Psoas muscle (tissue), 8 donors: ENCODE data around the gene PHACTR3. TPM values are rescaled to one million over a fixed set of nuclear protein-coding genes. Genes with fewer than 3 reads are reported as not detected.

Experiments used
- ATAC-seq, 4 donors: fragments of 200-7000 bp; cut with Tn5 transposase; one replicate each; pipeline ENCODE4 v1.9.1; 2020; ENCODE audit warnings: moderate library complexity in 3 of 4, mild to moderate bottlenecking in 2 of 4
- DNase-seq, 2 donors: peaks; one replicate each; pipeline ENCODE4 v3.0.0-alpha.2; 2020
- H3K27ac ChIP-seq: fragments of 200-600 bp; one replicate; pipeline ENCODE4 v1.8.0; 2022
- H3K27me3 ChIP-seq, 3 donors: fragments of 200-600 bp in 1 of 3; one replicate each; pipeline versions ENCODE4 v1.6.1 to v1.8.0; 2013 to 2022; ENCODE audit warnings: low read length in 2 of 3, mild to moderate bottlenecking in 2 of 3, moderate library complexity in 1 of 3; ENCODE audit not compliant: insufficient read depth in 3 of 3
- H3K36me3 ChIP-seq, 2 donors: fragments of 200-600 bp in 1 of 2; one replicate each; pipeline versions ENCODE4 v1.6.1 to v1.8.0; 2013 to 2022; ENCODE audit warnings: low read depth in 1 of 2, mild to moderate bottlenecking in 1 of 2, moderate library complexity in 1 of 2; ENCODE audit not compliant: insufficient read depth in 1 of 2
- H3K4me1 ChIP-seq: fragments of 200-600 bp; one replicate; pipeline ENCODE4 v1.8.0; 2022
- H3K4me3 ChIP-seq: fragments of 200-600 bp; one replicate; pipeline ENCODE4 v1.8.0; 2022; ENCODE audit warnings: mild to moderate bottlenecking
- H3K9me3 ChIP-seq: fragments of 200-600 bp; one replicate; pipeline ENCODE4 v1.8.0; 2022
- WGBS, 3 donors: extraction: QIAGEN DNeasy Blood & Tissue Kit; methylation state at CpG; one replicate each; pipeline versions ENCODE4 v1.1.6 to v1.1.7; 2013; 5-methylcytosine and 5-hydroxymethylcytosine counted together
- intact Hi-C, 2 donors: fragments of 100-400 bp; cut with DNase I; formaldehyde crosslinking; loops; one replicate each; pipeline versions ENCODE4 v1.11.0 to v1.14.2; 2022
- polyA plus RNA-seq, 3 donors: library from polyadenylated mRNA; stranded (reverse); fragments of 200-250 nt; gene quantifications; one replicate each; pipeline ENCODE4 v1.2.3, GENCODE V29; 2013
- total RNA-seq, 4 donors: library from RNA; stranded (reverse); fragmentation: NEBNext Ultra II Directional in 2 of 4; extraction: Animal tissue kit (Norgen Biotek cat#: 25700) in 2 of 4; gene quantifications; one replicate each; pipeline versions ENCODE4 v1.2.1 to v1.2.4, GENCODE V29; 2021 to 2023
- TF ChIP-seq, protein P1 (sequence below): fragments of 200-600 bp; IDR thresholded peaks from one replicate; pipeline ENCODE4 v1.8.0; 2022; ENCODE audit warnings: antibody characterized with exemption
- donor health status: healthy with polysubstance abuse.
- donor health status: DM: no; HTN: no; CAD: no; lungs with moderate emphysema.
- donor health status: Bipolar disorder and iron deficiency.
- donor health status: healthy.
- donor health status: DM: yes; HTN: yes; CAD: no.
- donor health status: DM: no; HTN: no; CAD: no.
- donor health status: DM: no; HTN: no; CAD: no.
- donor health status: DM: yes; HTN: yes; CAD: no.

The PHACTR3 gene
- total and polyA plus RNA-seq, 7 donors = 0.10 to 0.46 (median 0.15) TPM; not detected in 3

DNA sequence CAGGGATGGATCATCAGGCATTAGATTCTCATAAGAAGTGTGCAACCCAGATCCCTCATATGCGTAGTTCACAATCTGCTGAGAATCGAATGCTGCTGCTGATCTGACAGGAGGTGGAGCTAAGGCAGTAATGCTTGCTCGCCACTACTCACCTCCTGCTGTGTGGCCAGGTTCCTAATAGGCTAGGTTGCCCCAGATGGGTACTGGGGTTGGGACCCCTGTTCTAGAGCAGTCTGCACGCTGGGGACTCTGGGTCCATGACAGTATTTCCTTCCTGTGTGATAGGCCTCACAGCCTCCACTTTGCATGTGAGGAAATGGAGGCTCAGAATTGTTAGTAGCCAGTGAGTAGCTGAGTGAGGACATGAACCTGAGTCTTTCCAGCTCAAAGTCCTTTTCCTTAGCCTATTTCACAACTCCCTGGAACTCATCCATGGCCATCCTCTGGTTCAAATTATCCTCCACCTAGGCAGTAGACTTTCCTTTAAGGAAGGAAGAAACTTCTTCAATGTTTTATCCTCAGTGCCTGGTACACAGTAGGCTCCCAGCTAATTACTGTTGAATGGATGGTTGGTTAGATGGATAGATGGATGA is 211.9 kb downstream of the PHACTR3 start:
- H3K4me1 ChIP-seq = no peaks in the 10 kb centered on the region
- WGBS, 3 donors = 62 to 93% (median 87%) methylated on average over 4 of the region's 4 CpGs
- H3K36me3 ChIP-seq = no peaks in the 10 kb centered on the region
- no peak for ATAC-seq
- no peak for DNase-seq
- no peak overlapping the region for H3K4me3 ChIP-seq
- H3K9me3 ChIP-seq = no peaks in the 10 kb centered on the region
- TF ChIP-seq, protein P1, sequence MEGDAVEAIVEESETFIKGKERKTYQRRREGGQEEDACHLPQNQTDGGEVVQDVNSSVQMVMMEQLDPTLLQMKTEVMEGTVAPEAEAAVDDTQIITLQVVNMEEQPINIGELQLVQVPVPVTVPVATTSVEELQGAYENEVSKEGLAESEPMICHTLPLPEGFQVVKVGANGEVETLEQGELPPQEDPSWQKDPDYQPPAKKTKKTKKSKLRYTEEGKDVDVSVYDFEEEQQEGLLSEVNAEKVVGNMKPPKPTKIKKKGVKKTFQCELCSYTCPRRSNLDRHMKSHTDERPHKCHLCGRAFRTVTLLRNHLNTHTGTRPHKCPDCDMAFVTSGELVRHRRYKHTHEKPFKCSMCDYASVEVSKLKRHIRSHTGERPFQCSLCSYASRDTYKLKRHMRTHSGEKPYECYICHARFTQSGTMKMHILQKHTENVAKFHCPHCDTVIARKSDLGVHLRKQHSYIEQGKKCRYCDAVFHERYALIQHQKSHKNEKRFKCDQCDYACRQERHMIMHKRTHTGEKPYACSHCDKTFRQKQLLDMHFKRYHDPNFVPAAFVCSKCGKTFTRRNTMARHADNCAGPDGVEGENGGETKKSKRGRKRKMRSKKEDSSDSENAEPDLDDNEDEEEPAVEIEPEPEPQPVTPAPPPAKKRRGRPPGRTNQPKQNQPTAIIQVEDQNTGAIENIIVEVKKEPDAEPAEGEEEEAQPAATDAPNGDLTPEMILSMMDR = no peak
- peaks cover 0 to 3% (median 0%) of the 10 kb centered on the region in 3 donors for H3K27me3 ChIP-seq
- intact Hi-C loops = no loop called here
- H3K27ac ChIP-seq = no peak overlapping the region

DNA sequence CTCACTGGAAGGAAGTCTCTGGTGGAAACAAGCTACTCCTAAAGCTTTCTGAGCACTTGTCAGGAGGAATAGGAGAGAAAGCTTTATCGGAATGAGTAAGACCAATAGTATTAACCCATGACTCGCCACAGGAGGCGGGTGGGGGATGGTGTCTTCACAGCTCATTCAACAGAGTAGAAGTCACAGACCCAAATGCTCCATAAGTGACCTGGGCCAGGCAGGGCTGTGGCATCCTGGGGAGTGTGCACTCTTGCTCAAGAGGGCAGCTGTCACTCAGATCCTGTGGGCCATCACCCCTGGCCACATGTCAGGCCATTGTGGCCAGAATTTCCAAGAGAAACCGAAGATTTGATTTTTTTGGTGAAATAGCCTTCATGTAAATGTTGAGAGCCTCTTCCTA is 213.1 kb downstream of the PHACTR3 start:
- no peak overlapping the region for H3K27ac ChIP-seq
- no peak overlapping the region for H3K4me3 ChIP-seq
- intact Hi-C loops = no loop called here
- TF ChIP-seq, protein P1 = no peak
- WGBS, 3 donors = 81 to 87% (median 84%) methylated on average over 4 of the region's 4 CpGs
- no peaks in the 10 kb centered on the region for H3K36me3 ChIP-seq
- ATAC-seq (no peak), DNase-seq (no peak)
- no peaks in the 10 kb centered on the region for H3K9me3 ChIP-seq
- H3K4me1 ChIP-seq = no peaks in the 10 kb centered on the region
- H3K27me3 ChIP-seq = peaks cover 0 to 3% (median 0%) of the 10 kb centered on the region in 3 donors

DNA sequence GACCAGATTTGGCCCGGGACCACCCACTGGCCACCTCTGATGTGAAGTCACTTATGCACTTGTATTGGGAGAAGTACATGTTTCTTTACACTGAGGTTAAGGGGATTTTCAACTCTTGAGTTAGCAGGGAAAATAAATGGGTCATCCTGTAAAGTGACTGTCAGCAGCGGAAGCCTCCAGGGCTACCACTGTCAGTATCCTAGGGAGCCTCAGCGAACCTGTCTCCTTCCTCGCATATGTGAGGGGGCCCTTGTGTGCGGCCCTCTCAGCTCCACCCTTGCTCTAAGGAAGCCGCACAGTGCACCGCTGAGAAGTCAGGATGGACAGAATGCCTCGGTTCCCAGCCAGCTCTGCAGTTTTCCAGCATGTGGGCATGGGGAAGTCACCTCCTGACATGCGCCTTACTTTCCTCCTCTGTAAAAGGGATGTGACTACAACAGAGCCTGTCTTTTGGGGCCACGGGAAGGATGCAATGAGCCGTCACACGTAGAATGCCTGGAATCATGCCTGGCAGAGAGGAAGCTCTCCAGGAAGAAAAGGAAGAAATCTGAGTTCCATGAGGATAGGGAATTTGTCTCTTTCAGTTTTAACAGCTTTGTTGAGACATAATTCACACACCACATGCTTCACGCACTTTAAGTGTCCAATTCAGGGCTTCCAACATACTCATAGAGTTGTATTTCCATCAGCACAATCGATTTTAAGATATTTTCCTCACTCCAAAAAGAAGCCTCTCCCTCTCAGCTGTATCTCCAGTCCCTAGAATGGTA is 213.7 kb downstream of the PHACTR3 start:
- WGBS, 3 donors = 75 to 81% (median 79%) methylated on average over 14 of the region's 14 CpGs
- Histone ChIP-seq H3K9me3 (no peaks in the 10 kb centered on the region), H3K27me3 (peaks cover 0 to 7% (median 0%) of the 10 kb centered on the region in 3 donors), H3K36me3 (no peaks in the 10 kb centered on the region), H3K4me3 (no peak overlapping the region), H3K27ac (no peak overlapping the region), H3K4me1 (no peaks in the 10 kb centered on the region)
- no peak for ATAC-seq
- no peak for DNase-seq
- TF ChIP-seq, protein P1 = no peak
- intact Hi-C loops = no loop called here

DNA sequence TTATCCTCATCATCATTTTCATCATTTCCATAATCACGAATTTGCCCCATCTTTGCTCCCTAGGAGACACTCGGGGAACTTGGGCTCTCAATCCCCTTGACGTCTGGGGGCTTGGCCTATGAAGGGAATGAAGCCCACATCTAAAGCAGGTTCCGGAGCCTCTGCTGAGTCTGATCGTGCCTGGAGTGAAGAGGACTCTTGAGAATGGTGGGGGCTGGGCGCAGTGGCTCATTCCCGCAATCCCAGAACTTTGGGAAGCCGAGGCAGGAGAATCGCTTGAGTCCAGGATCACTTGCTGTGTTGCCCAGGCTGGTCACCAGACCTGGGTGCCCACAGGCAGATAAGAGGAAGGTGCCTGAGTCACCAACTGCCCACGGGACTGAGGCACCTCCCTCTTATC is 214.6 kb downstream of the PHACTR3 start:
- TF ChIP-seq, protein P1 = no peak
- H3K4me1 ChIP-seq = no peaks in the 10 kb centered on the region
- H3K27ac ChIP-seq = no peak overlapping the region
- no peaks in the 10 kb centered on the region for H3K9me3 ChIP-seq
- H3K27me3 ChIP-seq = peaks cover 0 to 7% (median 0%) of the 10 kb centered on the region in 3 donors
- intact Hi-C loops = no loop called here
- H3K36me3 ChIP-seq = no peaks in the 10 kb centered on the region
- 91 to 92% (median 91%) methylated on average over 10 of the region's 10 CpGs for WGBS, 3 donors
- ATAC-seq = no peak
- H3K4me3 ChIP-seq = no peak overlapping the region
- DNase-seq = no peak
